ENCODE data around the gene AOPEP.

The AOPEP gene

GRCh38 chr9:94824411-94824810, 97.9 kb downstream of the AOPEP start:
- Histone ChIP-seq H4K20me1 (ENCODE audit: insufficient read depth, low read length) (no peaks in the 10 kb centered on the region), H3K4me3 (ENCODE audit: low read depth, low read length, poor library complexity, severe bottlenecking) (no peak overlapping the region), H3K9me3 (ENCODE audit: low read length) (no peaks in the 10 kb centered on the region), H3K4me2 (ENCODE audit: low read length) (no peak overlapping the region), H3K36me3 (ENCODE audit: insufficient read depth, low read length) (peaks cover 18% of the 10 kb centered on the region), H3F3A (ENCODE audit: insufficient read depth, low read length) (no peaks in the 10 kb centered on the region), H3K4me1 (ENCODE audit: insufficient read depth, low read length, severe bottlenecking) (peaks cover 36% of the 10 kb centered on the region), H3K27me3 (ENCODE audit: insufficient read depth, low read length) (no peaks in the 10 kb centered on the region), H3K9me2 (ENCODE audit: low read depth, low read length) (no peaks in the 10 kb centered on the region), H3K79me2 (ENCODE audit: insufficient read depth, low read length) (no peaks in the 10 kb centered on the region), H3K27ac (ENCODE audit: low read depth, low read length, poor library complexity, severe bottlenecking) (no peak overlapping the region), H3K9ac (ENCODE audit: low read length) (no peak overlapping the region), H2AFZ (ENCODE audit: low read length) (no peak overlapping the region)
- TF ChIP-seq CTCF (IDR thresholded peaks at IDR 0.05; ENCODE audit: low read length) (no peak), EZH2 (IDR thresholded peaks at IDR 0.05; ENCODE audit: borderline replicate concordance, low read length) (no peak)

- Histone ChIP-seq H2AFZ (ENCODE audit: low read length) (no peak overlapping the region), H3K9ac (ENCODE audit: low read length) (no peak overlapping the region), H3K4me1 (ENCODE audit: insufficient read depth, low read length, severe bottlenecking) (peaks cover 36% of the 10 kb centered on the region), H4K20me1 (ENCODE audit: insufficient read depth, low read length) (no peaks in the 10 kb centered on the region), H3K27me3 (ENCODE audit: insufficient read depth, low read length) (no peaks in the 10 kb centered on the region), H3K79me2 (ENCODE audit: insufficient read depth, low read length) (no peaks in the 10 kb centered on the region), H3K27ac (ENCODE audit: low read depth, low read length, poor library complexity, severe bottlenecking) (no peak overlapping the region), H3K4me2 (ENCODE audit: low read length) (no peak overlapping the region), H3K36me3 (ENCODE audit: insufficient read depth, low read length) (peaks cover 18% of the 10 kb centered on the region), H3K4me3 (ENCODE audit: low read depth, low read length, poor library complexity, severe bottlenecking) (no peak overlapping the region), H3F3A (ENCODE audit: insufficient read depth, low read length) (no peaks in the 10 kb centered on the region), H3K9me3 (ENCODE audit: low read length) (no peaks in the 10 kb centered on the region), H3K9me2 (ENCODE audit: low read depth, low read length) (no peaks in the 10 kb centered on the region)
- no peak for TF ChIP-seq CTCF (IDR thresholded peaks at IDR 0.05; ENCODE audit: low read length)
- no peak for TF ChIP-seq EZH2 (IDR thresholded peaks at IDR 0.05; ENCODE audit: borderline replicate concordance, low read length)
Measured at GRCh38 chr9:94824913-94825610, 98.6 kb downstream of the AOPEP start.

GRCh38 chr9:94825611-94825958, 99.1 kb downstream of the AOPEP start:
- Histone ChIP-seq H2AFZ (ENCODE audit: low read length) (no peak overlapping the region), H3K27ac (ENCODE audit: low read depth, low read length, poor library complexity, severe bottlenecking) (no peak overlapping the region), H3K9ac (ENCODE audit: low read length) (no peak overlapping the region), H3K4me3 (ENCODE audit: low read depth, low read length, poor library complexity, severe bottlenecking) (no peak overlapping the region), H3K79me2 (ENCODE audit: insufficient read depth, low read length) (no peaks in the 10 kb centered on the region), H3K9me2 (ENCODE audit: low read depth, low read length) (no peaks in the 10 kb centered on the region), H3F3A (ENCODE audit: insufficient read depth, low read length) (no peaks in the 10 kb centered on the region), H3K4me1 (ENCODE audit: insufficient read depth, low read length, severe bottlenecking) (peaks cover 31% of the 10 kb centered on the region), H3K36me3 (ENCODE audit: insufficient read depth, low read length) (peaks cover 18% of the 10 kb centered on the region), H3K9me3 (ENCODE audit: low read length) (no peaks in the 10 kb centered on the region), H3K4me2 (ENCODE audit: low read length) (no peak overlapping the region), H4K20me1 (ENCODE audit: insufficient read depth, low read length) (no peaks in the 10 kb centered on the region), H3K27me3 (ENCODE audit: insufficient read depth, low read length) (no peaks in the 10 kb centered on the region)
- TF ChIP-seq EZH2 (IDR thresholded peaks at IDR 0.05; ENCODE audit: borderline replicate concordance, low read length) = no peak
- TF ChIP-seq CTCF (IDR thresholded peaks at IDR 0.05; ENCODE audit: low read length) = no peak

Measured in OCI-LY1 (cell line).